Calu3 (cell line): ENCODE data around the gene PRPF8. TPM values are rescaled to one million over a fixed set of nuclear protein-coding genes. Genes with fewer than 3 reads are reported as not detected.

ENCODE experiments used
- BruUV-seq: library from RNA; stranded (reverse); fragments of 400-500 nt; replicated peaks from 2 replicates; lab custom pipeline; 2021; lab: Mats Ljungman, UMichigan
- CTCF ChIA-PET: fragments of 300-600 bp; sonication (Branson Sonifier 250); formaldehyde crosslinking; loops from one replicate; lab custom pipeline; 2022; ENCODE audit warnings: antibody characterized with exemption; lab: Charles Lee
- DNase-seq: peaks from one replicate; pipeline ENCODE4 v3.0.0; 2022
- H3K27ac Mint-ChIP-seq: one replicate; pipeline ENCODE4 v1.8.0; 2022; ENCODE audit warnings: mixed read lengths; ENCODE audit not compliant: unreplicated experiment
- H3K27me3 Mint-ChIP-seq: one replicate; pipeline ENCODE4 v1.8.0; 2022; ENCODE audit warnings: mixed read lengths; ENCODE audit not compliant: unreplicated experiment
- H3K36me3 Mint-ChIP-seq: one replicate; pipeline ENCODE4 v1.8.0; 2022; ENCODE audit warnings: mild to moderate bottlenecking, moderate library complexity, mixed read lengths; ENCODE audit not compliant: insufficient read depth, unreplicated experiment
- H3K4me1 Mint-ChIP-seq: one replicate; pipeline ENCODE4 v1.8.0; 2022; ENCODE audit warnings: mild to moderate bottlenecking, low read depth, mixed read lengths; ENCODE audit not compliant: unreplicated experiment
- H3K4me3 Mint-ChIP-seq: one replicate; pipeline ENCODE4 v1.8.0; 2022; ENCODE audit warnings: mild to moderate bottlenecking, low read depth, moderate library complexity, mixed read lengths; ENCODE audit not compliant: unreplicated experiment
- H3K9me3 Mint-ChIP-seq: one replicate; pipeline ENCODE4 v1.8.0; 2022; ENCODE audit warnings: low read depth, mixed read lengths; ENCODE audit not compliant: unreplicated experiment
- CTCF ChIP-seq: fragments of 200-600 bp; IDR thresholded peaks from one replicate; pipeline ENCODE4 v1.8.0; 2022; ENCODE audit warnings: antibody characterized with exemption; ENCODE audit not compliant: unreplicated experiment
- intact Hi-C: fragments of 100-400 bp; cut with micrococcal nuclease; formaldehyde crosslinking; loops from one replicate; pipeline ENCODE4 v1.10.0; 2022; ENCODE audit not compliant: unreplicated experiment
- total RNA-seq: library from RNA; stranded (reverse); gene quantifications from 2 replicates; pipeline ENCODE4 v1.2.3, GENCODE V29; 2022

PRPF8 gene
- total RNA-seq, 1 experiment from 2014 or later = 206 TPM

DNA sequence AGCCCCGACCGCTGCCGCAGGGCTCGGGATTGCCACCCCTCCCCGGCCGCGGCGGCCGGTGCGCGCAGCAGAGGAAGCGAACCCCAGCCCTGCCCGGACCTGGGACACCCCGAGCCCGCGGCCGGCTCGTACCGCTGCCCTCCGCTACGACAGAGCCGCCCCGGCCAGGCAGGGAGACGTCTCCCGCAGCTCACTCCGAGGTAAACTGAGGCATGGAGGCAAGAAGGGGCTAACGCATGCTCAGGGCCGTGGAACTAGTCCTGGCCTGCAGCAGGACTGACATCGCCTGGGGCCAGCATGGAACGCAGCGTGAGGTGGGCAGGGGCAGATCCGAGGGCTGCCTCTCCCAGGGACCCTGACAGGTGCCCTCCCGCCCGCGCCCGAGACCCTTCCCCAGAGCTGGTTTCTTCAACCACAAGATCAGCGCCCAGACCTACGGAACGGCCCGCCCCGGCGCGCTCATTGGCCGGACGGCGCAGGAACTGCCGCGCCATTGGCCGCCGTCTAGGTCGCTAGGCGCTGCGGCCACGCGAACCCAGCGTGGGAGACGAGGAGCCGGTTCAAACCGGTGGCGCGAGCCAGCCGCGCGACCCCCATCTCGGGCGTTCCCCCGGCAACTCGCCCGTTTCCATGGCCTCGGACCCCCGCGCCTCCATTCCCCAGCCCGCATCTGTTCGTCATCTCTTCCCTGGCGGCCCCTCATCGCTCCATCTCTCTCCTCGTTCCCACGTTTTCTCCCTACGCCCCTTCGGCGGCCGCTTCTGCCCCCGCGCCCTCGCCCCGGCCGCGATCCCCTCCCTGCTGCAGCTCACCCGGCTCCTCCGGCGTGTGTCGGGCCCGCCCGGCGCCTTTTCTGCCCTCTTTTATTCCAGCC lies 56.4 kb downstream of the PRPF8 start, which contains the start of gene SLC43A2:
Gene SLC43A2 (minus strand): TSS at position 853 of the 874 bp plus-strand sequence. CDS start 960 bp downstream, outside the sequence.
- H3K27me3 Mint-ChIP-seq = peaks cover 41% of the 10 kb centered on the region

DNA sequence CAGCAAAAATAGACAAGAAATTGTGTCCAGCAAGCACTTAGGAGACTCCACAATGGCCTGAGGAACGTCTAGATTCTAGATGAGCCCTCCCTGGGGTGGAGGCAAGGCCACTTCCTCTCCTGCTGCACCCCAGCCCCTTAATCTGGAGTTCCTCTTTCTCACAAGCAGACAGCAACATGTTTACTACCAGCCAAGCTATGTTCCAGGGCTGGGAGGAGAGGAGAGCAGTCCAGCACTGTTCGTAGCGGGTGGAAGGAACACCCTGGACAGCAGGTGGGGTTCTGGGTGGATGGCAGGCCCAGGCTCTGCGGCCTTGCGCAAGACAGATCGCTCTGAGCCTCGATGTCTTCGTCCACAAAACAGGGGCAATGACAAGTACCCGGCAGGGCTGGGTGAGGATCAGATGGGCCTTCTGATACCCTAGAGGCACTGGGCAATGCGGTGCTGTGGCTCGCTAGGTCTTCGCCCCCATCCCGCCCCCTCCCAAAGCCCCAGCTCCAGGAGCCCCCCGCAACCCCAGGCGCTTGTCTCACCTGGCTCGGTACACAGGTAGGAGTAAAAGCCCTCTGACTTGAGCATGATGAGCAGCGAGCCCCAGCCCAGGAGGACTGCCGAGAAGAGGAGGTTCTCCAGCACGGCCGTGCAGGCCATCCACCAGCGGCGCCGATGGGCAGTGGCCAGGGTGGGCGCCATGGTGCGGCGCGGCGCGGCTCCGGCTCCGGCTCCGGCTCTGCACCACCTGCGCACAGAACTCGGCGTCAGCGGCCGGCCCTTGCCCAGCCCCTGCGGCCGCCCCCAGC lies 57.3 kb downstream of the PRPF8 start:
- intact Hi-C loops = no loop called here
- BruUV-seq = no TSS peak
- CTCF ChIA-PET = interaction anchor here (1.0 to 3.2 kb wide), 2 partner anchors 50 to 53 kb away, joined by 3 to 54 read pairs; no protein-coding TSS in a partner anchor
- peak overlapping the region; percentile 85 for H3K4me3 Mint-ChIP-seq
- DNase-seq = no peak
- no peak for TF ChIP-seq CTCF
- no peak overlapping the region for H3K27ac Mint-ChIP-seq
- no peaks in the 10 kb centered on the region for H3K4me1 Mint-ChIP-seq
- no peaks in the 10 kb centered on the region for H3K9me3 Mint-ChIP-seq
- H3K36me3 Mint-ChIP-seq = peaks cover 16% of the 10 kb centered on the region
- H3K27me3 Mint-ChIP-seq = peaks cover 41% of the 10 kb centered on the region

More for the DNA sequence above, 56.4 kb downstream of the PRPF8 start, which contains the start of gene SLC43A2:
- CTCF ChIA-PET = interaction anchor here (1.0 to 3.2 kb wide), 2 partner anchors 51 to 54 kb away, joined by 3 to 54 read pairs; no protein-coding TSS in a partner anchor
- BruUV-seq = no TSS peak
- peak within 1 kb of the TSS; percentile 85 for H3K4me3 Mint-ChIP-seq
- peaks cover 16% of the 10 kb centered on the region for H3K36me3 Mint-ChIP-seq
- H3K27ac Mint-ChIP-seq = peak within 1 kb of the TSS; percentile 85
- TF ChIP-seq CTCF = no peak
- no peaks in the 10 kb centered on the region for H3K9me3 Mint-ChIP-seq
- DNase-seq = peak; percentile 75
- H3K4me1 Mint-ChIP-seq = no peaks in the 10 kb centered on the region
- intact Hi-C loops = no loop called here

GRCh38 chr17:1626333-1626732 lies 58.3 kb downstream of the PRPF8 start:
- TF ChIP-seq CTCF = no peak
- no TSS peak for BruUV-seq
- peaks cover 16% of the 10 kb centered on the region for H3K36me3 Mint-ChIP-seq
- H3K27me3 Mint-ChIP-seq = peaks cover 31% of the 10 kb centered on the region
- no peak overlapping the region for H3K4me3 Mint-ChIP-seq
- no peaks in the 10 kb centered on the region for H3K9me3 Mint-ChIP-seq
- intact Hi-C loops = no loop called here
- CTCF ChIA-PET = no interaction called here
- DNase-seq = no peak
- H3K4me1 Mint-ChIP-seq = no peaks in the 10 kb centered on the region
- H3K27ac Mint-ChIP-seq = no peak overlapping the region

DNA sequence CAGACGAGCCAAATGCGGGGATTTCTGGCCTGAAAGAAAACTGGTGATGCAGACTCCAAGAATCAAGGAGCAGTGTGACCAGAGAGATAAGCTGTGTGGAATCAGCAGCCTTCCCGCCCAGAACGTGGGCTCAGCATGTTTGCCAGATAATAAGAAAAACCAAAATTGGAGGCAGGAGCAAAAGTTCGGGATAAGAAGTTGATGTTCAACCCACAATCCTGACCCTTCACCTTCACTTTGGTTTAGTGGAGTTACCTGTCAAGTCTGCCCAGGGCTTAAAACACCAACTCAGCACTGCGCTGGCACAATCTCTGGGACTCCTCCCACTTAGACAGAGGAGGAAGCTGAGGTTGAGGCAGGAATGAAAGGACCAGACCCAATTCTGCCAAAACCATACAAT lies 59.1 kb downstream of the PRPF8 start:
- Mint-ChIP-seq H3K27ac (no peak overlapping the region), H3K27me3 (peaks cover 24% of the 10 kb centered on the region), H3K4me1 (no peaks in the 10 kb centered on the region), H3K4me3 (no peak overlapping the region), H3K9me3 (no peaks in the 10 kb centered on the region), H3K36me3 (peaks cover 16% of the 10 kb centered on the region)
- CTCF ChIA-PET = no interaction called here
- BruUV-seq = no TSS peak
- intact Hi-C loops = no loop called here
- no peak for TF ChIP-seq CTCF
- DNase-seq = no peak
